Upper lobe of right lung (tissue), 1 donor: Measurements from ENCODE around the gene GEMIN5. TPM values are rescaled to one million over a fixed set of nuclear protein-coding genes. Genes with fewer than 3 reads are reported as not detected.

ENCODE experiments used
- ATAC-seq: fragments of 200-7000 bp; cut with Tn5 transposase; one replicate; pipeline ENCODE4 v1.9.1; 2020; ENCODE audit warnings: mild to moderate bottlenecking, moderate library complexity
- DNase-seq: peaks from one replicate; pipeline ENCODE4 v3.0.0-alpha.2; 2020
- H3K27ac ChIP-seq: fragments of 200-600 bp; one replicate; pipeline ENCODE4 v1.8.0; 2022
- H3K27me3 ChIP-seq: fragments of 200-600 bp; one replicate; pipeline ENCODE4 v1.8.0; 2022; ENCODE audit warnings: mild to moderate bottlenecking
- H3K36me3 ChIP-seq: fragments of 200-600 bp; one replicate; pipeline ENCODE4 v1.8.0; 2022
- H3K4me1 ChIP-seq: fragments of 200-600 bp; one replicate; pipeline ENCODE4 v1.8.0; 2022
- H3K4me3 ChIP-seq: fragments of 200-600 bp; one replicate; pipeline ENCODE4 v1.8.0; 2022; ENCODE audit warnings: mild to moderate bottlenecking
- H3K9me3 ChIP-seq: fragments of 200-600 bp; one replicate; pipeline ENCODE4 v1.8.0; 2022
- intact Hi-C: fragments of 100-400 bp; cut with DNase I; formaldehyde crosslinking; loops from one replicate; pipeline ENCODE4 v1.11.0; 2022
- total RNA-seq: library from RNA; stranded (reverse); fragmentation: NEBNext Ultra II Directional; extraction: Animal tissue kit (Norgen Biotek cat#: 25700); gene quantifications from one replicate; pipeline ENCODE4 v1.2.1, GENCODE V29; 2021
- TF ChIP-seq, protein P1 (sequence below): fragments of 200-600 bp; IDR thresholded peaks from one replicate; pipeline ENCODE4 v1.8.0; 2022; ENCODE audit warnings: antibody characterized with exemption
- donor health status: DM: no; HTN: yes; CAD: no; lungs with severe emphysema.

The GEMIN5 gene
- total RNA-seq, 1 donor from 2014 or later: 13.9 TPM

DNA sequence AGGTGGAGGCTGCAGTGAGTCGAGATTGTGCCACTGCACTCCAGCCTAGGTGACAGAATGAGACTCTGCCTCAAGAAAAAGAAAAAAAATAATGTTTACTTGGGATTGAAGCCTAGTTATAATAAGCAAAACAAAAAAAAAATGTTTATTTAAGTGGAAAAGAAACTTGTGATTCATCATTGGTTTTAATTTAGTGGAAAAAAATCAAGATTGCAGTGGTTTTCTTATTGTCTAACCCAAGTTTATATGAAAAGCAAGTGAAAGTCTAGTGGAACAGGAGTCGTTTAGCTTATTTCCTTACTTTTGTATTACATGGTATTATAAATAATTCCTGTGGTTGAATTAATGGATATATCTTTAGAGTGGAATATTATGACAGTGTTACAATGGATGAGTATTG lies 71.2 kb downstream of the GEMIN5 start:
- no peaks in the 10 kb centered on the region for H3K9me3 ChIP-seq
- H3K27me3 ChIP-seq: no peaks in the 10 kb centered on the region
- H3K4me1 ChIP-seq: peaks cover 29% of the 10 kb centered on the region
- TF ChIP-seq, protein P1, sequence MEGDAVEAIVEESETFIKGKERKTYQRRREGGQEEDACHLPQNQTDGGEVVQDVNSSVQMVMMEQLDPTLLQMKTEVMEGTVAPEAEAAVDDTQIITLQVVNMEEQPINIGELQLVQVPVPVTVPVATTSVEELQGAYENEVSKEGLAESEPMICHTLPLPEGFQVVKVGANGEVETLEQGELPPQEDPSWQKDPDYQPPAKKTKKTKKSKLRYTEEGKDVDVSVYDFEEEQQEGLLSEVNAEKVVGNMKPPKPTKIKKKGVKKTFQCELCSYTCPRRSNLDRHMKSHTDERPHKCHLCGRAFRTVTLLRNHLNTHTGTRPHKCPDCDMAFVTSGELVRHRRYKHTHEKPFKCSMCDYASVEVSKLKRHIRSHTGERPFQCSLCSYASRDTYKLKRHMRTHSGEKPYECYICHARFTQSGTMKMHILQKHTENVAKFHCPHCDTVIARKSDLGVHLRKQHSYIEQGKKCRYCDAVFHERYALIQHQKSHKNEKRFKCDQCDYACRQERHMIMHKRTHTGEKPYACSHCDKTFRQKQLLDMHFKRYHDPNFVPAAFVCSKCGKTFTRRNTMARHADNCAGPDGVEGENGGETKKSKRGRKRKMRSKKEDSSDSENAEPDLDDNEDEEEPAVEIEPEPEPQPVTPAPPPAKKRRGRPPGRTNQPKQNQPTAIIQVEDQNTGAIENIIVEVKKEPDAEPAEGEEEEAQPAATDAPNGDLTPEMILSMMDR: no peak
- H3K4me3 ChIP-seq: no peak overlapping the region
- ATAC-seq: no peak
- H3K27ac ChIP-seq: no peak overlapping the region
- no peak for DNase-seq
- H3K36me3 ChIP-seq: peaks cover 79% of the 10 kb centered on the region
- intact Hi-C loops: no loop called here

DNA sequence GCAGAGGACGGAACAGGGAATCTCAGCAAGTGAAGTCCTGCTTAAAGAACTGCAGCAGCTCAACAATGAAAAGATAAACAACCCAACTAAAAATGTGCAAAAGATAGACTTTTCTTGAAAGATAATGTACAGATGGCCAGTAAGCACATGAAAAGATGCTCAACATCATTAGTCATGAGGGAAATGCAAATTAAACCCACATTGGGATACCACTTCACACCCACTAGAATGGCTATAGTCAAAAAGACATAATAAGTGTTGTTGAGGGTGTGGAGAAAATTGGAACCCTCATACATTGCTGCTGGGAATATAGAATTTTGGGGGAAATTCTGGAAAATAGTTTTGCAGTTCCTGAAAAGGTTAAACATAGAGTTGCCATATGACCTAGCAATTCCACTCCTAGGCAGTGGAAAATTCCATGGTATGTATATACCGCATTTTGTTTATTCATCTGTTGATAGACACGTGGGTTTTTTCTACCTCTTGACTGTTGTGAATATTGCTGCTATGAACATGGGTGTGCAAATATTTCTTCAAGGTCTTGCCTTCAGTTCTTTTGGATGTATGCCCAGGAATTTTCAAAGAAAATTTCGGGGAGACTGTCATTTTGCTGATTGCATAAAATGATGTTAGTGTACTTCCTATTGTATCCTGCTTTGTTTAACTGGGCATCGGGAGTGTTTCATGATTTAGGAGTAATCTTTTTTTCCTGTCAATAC lies 72.4 kb downstream of the GEMIN5 start:
- intact Hi-C loops: no loop called here
- ATAC-seq (no peak), DNase-seq (no peak)
- no peaks in the 10 kb centered on the region for H3K27me3 ChIP-seq
- peaks cover 66% of the 10 kb centered on the region for H3K36me3 ChIP-seq
- no peak overlapping the region for H3K4me3 ChIP-seq
- TF ChIP-seq, protein P1: no peak
- H3K4me1 ChIP-seq: peaks cover 41% of the 10 kb centered on the region
- no peak overlapping the region for H3K27ac ChIP-seq
- no peaks in the 10 kb centered on the region for H3K9me3 ChIP-seq

DNA sequence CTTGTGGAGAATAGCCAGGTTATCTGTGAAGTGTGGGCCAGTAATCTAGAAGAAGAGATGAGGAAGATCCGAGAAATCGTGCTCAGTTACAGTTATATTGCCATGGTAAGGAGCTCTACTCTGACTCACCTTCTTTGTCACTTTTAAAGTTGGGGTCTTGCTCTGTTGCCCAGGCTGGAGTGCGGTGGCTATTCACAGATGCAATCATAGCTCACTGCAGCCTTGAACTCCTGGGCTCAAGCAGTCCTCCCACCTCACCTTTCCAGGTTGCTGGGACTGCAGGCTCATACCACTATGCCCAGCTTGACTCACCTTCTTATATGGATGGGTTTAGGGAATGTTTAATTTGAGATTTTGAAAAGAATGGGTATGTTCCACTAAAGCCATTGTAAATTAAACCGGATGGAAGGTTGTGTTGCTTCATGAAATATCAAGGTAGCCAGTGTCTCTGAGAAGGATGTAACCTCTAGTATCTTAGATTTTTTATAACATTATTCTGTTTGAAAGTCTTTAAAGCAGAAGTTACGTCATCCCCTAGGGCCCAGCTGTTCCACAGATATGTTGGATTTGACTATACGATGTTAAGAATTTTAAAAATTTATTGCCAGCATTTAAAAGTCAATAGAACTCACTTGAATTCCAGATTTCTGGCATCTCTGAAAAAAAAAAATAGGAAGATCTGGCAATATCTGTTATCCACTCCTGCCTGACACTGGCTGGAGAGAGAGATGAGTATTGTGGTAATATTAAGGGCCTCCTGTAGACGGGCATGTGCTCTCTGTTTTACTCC lies 74.5 kb downstream of the GEMIN5 start:
- peaks cover 56% of the 10 kb centered on the region for H3K36me3 ChIP-seq
- DNase-seq (no peak), ATAC-seq (no peak)
- H3K9me3 ChIP-seq: no peaks in the 10 kb centered on the region
- intact Hi-C loops: no loop called here
- H3K4me1 ChIP-seq: peaks cover 45% of the 10 kb centered on the region
- TF ChIP-seq, protein P1: no peak
- no peak overlapping the region for H3K27ac ChIP-seq
- no peaks in the 10 kb centered on the region for H3K27me3 ChIP-seq
- H3K4me3 ChIP-seq: no peak overlapping the region

DNA sequence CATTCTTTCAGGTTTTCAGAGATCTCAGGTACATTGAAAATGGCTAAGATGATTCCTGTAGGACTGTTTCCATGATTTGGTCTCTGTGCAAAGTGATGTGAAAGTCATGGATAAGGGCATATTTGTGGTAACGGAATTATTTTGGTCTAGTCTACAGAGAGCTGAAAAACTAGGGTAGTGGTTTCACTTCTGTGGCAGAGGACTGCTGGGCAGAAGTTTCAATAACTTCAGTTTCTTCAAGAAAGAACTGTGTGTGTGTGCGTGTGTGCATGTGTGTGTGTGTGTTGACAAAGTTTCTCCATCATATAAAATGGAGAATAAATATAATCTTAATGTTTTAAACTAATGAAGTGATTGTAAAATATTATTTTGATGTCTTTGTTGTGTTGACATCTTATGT lies 75.2 kb downstream of the GEMIN5 start:
- no peak for ATAC-seq
- Histone ChIP-seq H3K27ac (peak overlapping the region; percentile 18), H3K4me3 (peak overlapping the region; percentile 13), H3K36me3 (peaks cover 52% of the 10 kb centered on the region), H3K27me3 (no peaks in the 10 kb centered on the region), H3K9me3 (no peaks in the 10 kb centered on the region), H3K4me1 (peaks cover 45% of the 10 kb centered on the region)
- intact Hi-C loops: no loop called here
- no peak for DNase-seq
- TF ChIP-seq, protein P1: no peak

DNA sequence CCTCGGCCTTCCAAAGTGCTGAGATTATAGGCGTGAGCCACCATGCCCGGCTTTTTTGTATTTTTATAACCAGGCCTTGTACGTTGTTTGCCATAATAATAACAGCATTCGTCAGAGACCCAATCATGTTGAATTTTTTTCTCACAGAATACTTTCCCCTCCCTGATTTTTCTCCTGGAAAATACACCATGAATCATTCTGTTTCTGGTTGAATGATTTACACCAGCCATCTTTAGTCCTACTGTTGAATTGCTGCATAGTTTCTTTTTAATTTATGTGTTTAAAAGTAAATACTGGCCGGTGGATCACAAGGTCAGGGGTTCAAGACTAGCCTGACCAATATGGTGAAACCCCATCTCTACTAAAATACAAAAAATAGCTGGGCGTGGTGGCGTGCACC lies 76.1 kb downstream of the GEMIN5 start:
- DNase-seq (no peak), ATAC-seq (no peak)
- H3K4me1 ChIP-seq: peaks cover 47% of the 10 kb centered on the region
- peak overlapping the region; percentile 18 for H3K27ac ChIP-seq
- no peaks in the 10 kb centered on the region for H3K9me3 ChIP-seq
- intact Hi-C loops: no loop called here
- TF ChIP-seq, protein P1: no peak
- H3K27me3 ChIP-seq: no peaks in the 10 kb centered on the region
- H3K4me3 ChIP-seq: no peak overlapping the region
- H3K36me3 ChIP-seq: peaks cover 43% of the 10 kb centered on the region
